HEK293 (cell line): ENCODE data around the gene SBF2.

Experiments
- CTCF ChIA-PET: fragments of 350-600 bp; formaldehyde crosslinking; extraction: SDS; loops from one replicate; lab custom pipeline; 2021; ENCODE audit warnings: antibody characterized with exemption; lab: Yijun Ruan, JAX
- POLR2A ChIA-PET: fragments of 300-600 bp; formaldehyde crosslinking; extraction: SDS; loops from one replicate; lab custom pipeline; 2020; ENCODE audit warnings: antibody characterized with exemption, inconsistent platforms; lab: Yijun Ruan, JAX
- H3K27ac ChIP-seq: fragments of 200-500 bp; sonication (Bioruptor generic); 2 replicates; pipeline ENCODE4 v1.5.1; 2014; ENCODE audit warnings: low read depth, low read length, control low read depth, inconsistent platforms; ENCODE audit errors: extremely low read depth
- H3K36me3 ChIP-seq, 2 experiments: fragments of 200-500 bp in 1 of 2; sonication (Bioruptor generic) in 1 of 2; 1 replicate in 1 of 2; 2 replicates in 1 of 2; pipeline ENCODE4 v1.5.1; 2014 to 2017; ENCODE audit warnings: inconsistent platforms in 2 of 2, low read length in 2 of 2; ENCODE audit not compliant: control insufficient read depth in 2 of 2, insufficient read depth in 1 of 2
- H3K4me1 ChIP-seq: fragments of 200-500 bp; sonication (Bioruptor generic); 2 replicates; pipeline ENCODE4 v1.5.1; 2014; ENCODE audit warnings: mild to moderate bottlenecking, low read length, inconsistent platforms; ENCODE audit not compliant: control insufficient read depth, insufficient read depth
- H3K4me3 ChIP-seq: 2 replicates; pipeline ENCODE4 v1.5.1; 2011; ENCODE audit warnings: low read depth, mild to moderate bottlenecking, control low read depth, low read length, moderate library complexity
- H3K9me3 ChIP-seq: fragments of 200-500 bp; sonication (Bioruptor generic); 2 replicates; pipeline ENCODE4 v1.5.1; 2014; ENCODE audit warnings: low read depth, low read length, inconsistent platforms; ENCODE audit not compliant: control insufficient read depth, insufficient read depth
- FEZF1 ChIP-seq: fragments of 450-650 bp; formaldehyde crosslinking; IDR thresholded peaks from 2 replicates; pipeline ENCODE4 v1.5.1; 2016; ENCODE audit warnings: missing biosample characterization, missing genetic modification characterization
- GLI4 ChIP-seq: fragments of 450-650 bp; formaldehyde crosslinking; IDR thresholded peaks from 2 replicates; pipeline ENCODE4 v1.5.1; 2016; ENCODE audit warnings: missing biosample characterization, missing genetic modification characterization
- GLIS1 ChIP-seq: fragments of 450-650 bp; formaldehyde crosslinking; IDR thresholded peaks from 2 replicates; pipeline ENCODE4 v1.5.1; 2016; ENCODE audit warnings: missing biosample characterization, missing genetic modification characterization
- KLF10 ChIP-seq: fragments of 450-650 bp; IDR thresholded peaks from 2 replicates; pipeline ENCODE4 v1.5.1; 2018; ENCODE audit warnings: missing biosample characterization, mild to moderate bottlenecking, missing genetic modification characterization
- KLF16 ChIP-seq: fragments of 450-650 bp; formaldehyde crosslinking; IDR thresholded peaks from 2 replicates; pipeline ENCODE4 v1.5.1; 2017; ENCODE audit warnings: missing biosample characterization, missing genetic modification characterization
- KLF9 ChIP-seq: fragments of 450-650 bp; formaldehyde crosslinking; IDR thresholded peaks from 2 replicates; pipeline ENCODE4 v1.5.1; 2016; ENCODE audit warnings: missing biosample characterization, missing genetic modification characterization, low read depth
- PRDM1 ChIP-seq: fragments of 450-650 bp; formaldehyde crosslinking; IDR thresholded peaks from 2 replicates; pipeline ENCODE4; 2016; ENCODE audit warnings: missing biosample characterization, missing genetic modification characterization
- ZBTB17 ChIP-seq: fragments of 450-650 bp; formaldehyde crosslinking; IDR thresholded peaks from 2 replicates; pipeline ENCODE4 v1.5.1; 2016; ENCODE audit warnings: missing biosample characterization, missing genetic modification characterization
- ZBTB21 ChIP-seq: fragments of 450-650 bp; formaldehyde crosslinking; IDR thresholded peaks from 2 replicates; pipeline ENCODE4 v1.5.1; 2017; ENCODE audit warnings: missing biosample characterization, missing genetic modification characterization
- ZNF140 ChIP-seq: fragments of 450-650 bp; formaldehyde crosslinking; IDR thresholded peaks from 2 replicates; pipeline ENCODE4 v1.5.1; 2016; ENCODE audit warnings: missing biosample characterization, missing genetic modification characterization
- ZNF169 ChIP-seq: fragments of 450-650 bp; formaldehyde crosslinking; IDR thresholded peaks from 2 replicates; pipeline ENCODE4 v1.5.1; 2016; ENCODE audit warnings: missing biosample characterization, missing genetic modification characterization
- ZNF335 ChIP-seq: fragments of 450-650 bp; formaldehyde crosslinking; conservative IDR thresholded peaks from 2 replicates; pipeline ENCODE4 v1.5.1; 2016; ENCODE audit warnings: missing biosample characterization, missing genetic modification characterization
- ZNF354C ChIP-seq: fragments of 450-650 bp; formaldehyde crosslinking; IDR thresholded peaks from 2 replicates; pipeline ENCODE4 v1.5.1; 2016; ENCODE audit warnings: missing biosample characterization, missing genetic modification characterization, low read depth, borderline replicate concordance
- ZNF48 ChIP-seq: fragments of 450-650 bp; formaldehyde crosslinking; IDR thresholded peaks from 2 replicates; pipeline ENCODE4 v1.5.1; 2016; ENCODE audit warnings: missing biosample characterization, missing genetic modification characterization
- ZNF529 ChIP-seq: fragments of 450-650 bp; formaldehyde crosslinking; IDR thresholded peaks from 2 replicates; pipeline ENCODE4 v1.5.1; 2017; ENCODE audit warnings: missing genetic modification characterization, missing biosample characterization; ENCODE audit not compliant: insufficient replicate concordance
- ZNF544 ChIP-seq: fragments of 450-650 bp; formaldehyde crosslinking; IDR thresholded peaks from 2 replicates; pipeline ENCODE4 v1.5.0; 2017; ENCODE audit warnings: missing biosample characterization, missing genetic modification characterization
- ZNF600 ChIP-seq: fragments of 450-650 bp; formaldehyde crosslinking; IDR thresholded peaks from 2 replicates; pipeline ENCODE4 v1.5.1; 2016; ENCODE audit warnings: missing biosample characterization, missing genetic modification characterization
- ZNF707 ChIP-seq: fragments of 450-650 bp; formaldehyde crosslinking; IDR thresholded peaks from 2 replicates; pipeline ENCODE4 v1.5.1; 2016; ENCODE audit warnings: missing biosample characterization, missing genetic modification characterization
- ZNF776 ChIP-seq: fragments of 450-650 bp; formaldehyde crosslinking; IDR thresholded peaks from 2 replicates; pipeline ENCODE4 v1.5.0; 2017; ENCODE audit warnings: missing biosample characterization, missing genetic modification characterization, borderline replicate concordance
- TF ChIP-seq, protein P1 (sequence below): fragments of 450-650 bp; formaldehyde crosslinking; IDR thresholded peaks from 2 replicates; pipeline ENCODE4 v1.5.1; 2016; ENCODE audit warnings: missing biosample characterization, missing genetic modification characterization
- TF ChIP-seq, protein P2 (sequence below): fragments of 450-650 bp; formaldehyde crosslinking; IDR thresholded peaks from 2 replicates; pipeline ENCODE4 v1.5.0; 2017; ENCODE audit warnings: missing biosample characterization, missing genetic modification characterization, borderline replicate concordance
- TF ChIP-seq, protein P3 (sequence below): fragments of 450-650 bp; formaldehyde crosslinking; IDR thresholded peaks from 2 replicates; pipeline ENCODE4 v1.5.1; 2016; ENCODE audit warnings: missing biosample characterization, missing genetic modification characterization
- TF ChIP-seq, protein P4 (sequence below): fragments of 450-650 bp; formaldehyde crosslinking; IDR thresholded peaks from 2 replicates; pipeline ENCODE4 v1.5.1; 2016; ENCODE audit warnings: missing biosample characterization, missing genetic modification characterization
- TF ChIP-seq, protein P5 (sequence below): fragments of 450-650 bp; formaldehyde crosslinking; IDR thresholded peaks from 2 replicates; pipeline ENCODE4; 2016; ENCODE audit warnings: missing biosample characterization, missing genetic modification characterization
- TF ChIP-seq, protein P6 (sequence below): fragments of 450-650 bp; formaldehyde crosslinking; IDR thresholded peaks from 2 replicates; pipeline ENCODE4 v1.5.1; 2016; ENCODE audit warnings: missing biosample characterization, missing genetic modification characterization

Gene SBF2

DNA sequence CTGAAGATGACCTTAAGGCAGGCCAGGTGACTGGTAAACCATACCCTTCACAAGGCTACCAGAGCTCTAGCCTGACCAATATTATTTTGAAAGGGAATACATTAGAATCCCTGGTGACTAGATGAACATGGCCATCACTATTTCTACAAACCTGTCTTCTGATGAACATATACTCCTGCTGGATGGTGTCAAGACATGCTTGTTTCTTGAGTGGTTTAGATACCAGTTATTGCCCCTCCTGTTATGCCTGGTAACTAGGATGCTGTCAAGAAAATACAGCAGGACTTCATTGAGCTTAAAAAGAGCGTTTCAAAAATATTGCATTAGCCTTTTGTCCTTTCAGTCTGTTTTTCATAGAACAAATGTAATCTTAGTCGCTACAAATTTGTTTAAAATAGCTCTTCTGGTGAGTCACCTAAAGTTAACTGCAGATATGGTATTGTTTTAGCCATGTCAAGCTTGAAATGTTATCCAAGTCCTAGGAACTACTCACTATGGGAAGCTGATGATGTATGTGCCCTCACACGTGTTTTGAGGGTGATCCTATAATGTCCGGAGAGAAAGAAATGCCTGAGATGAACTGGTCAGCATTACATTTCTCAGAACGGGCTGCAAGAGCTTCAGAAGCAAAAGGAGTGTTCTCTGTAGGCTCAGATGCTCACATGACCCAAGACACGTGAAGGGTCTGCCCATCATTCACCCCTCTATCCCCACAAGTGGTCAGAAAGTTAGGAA, 31.4 kb upstream of the SBF2 start:
- ChIA-PET POLR2A (interaction anchor here (1.6 to 1.8 kb wide), 2 partner anchors 21 kb away, joined by 4 to 6 read pairs; partner anchors contain the start of gene ADM), CTCF (interaction anchor here (0.5 to 7.3 kb wide), 9 partner anchors 9 to 571 kb away, joined by 3 to 62 read pairs (median 6); no protein-coding TSS in a partner anchor)
- H3K27ac ChIP-seq, result no peak overlapping the region
- TF ChIP-seq ZNF48 (tag by site-specific recombination), result no peak
- no peak for TF ChIP-seq ZNF600 (tag by site-specific recombination)
- TF ChIP-seq, protein P1, sequence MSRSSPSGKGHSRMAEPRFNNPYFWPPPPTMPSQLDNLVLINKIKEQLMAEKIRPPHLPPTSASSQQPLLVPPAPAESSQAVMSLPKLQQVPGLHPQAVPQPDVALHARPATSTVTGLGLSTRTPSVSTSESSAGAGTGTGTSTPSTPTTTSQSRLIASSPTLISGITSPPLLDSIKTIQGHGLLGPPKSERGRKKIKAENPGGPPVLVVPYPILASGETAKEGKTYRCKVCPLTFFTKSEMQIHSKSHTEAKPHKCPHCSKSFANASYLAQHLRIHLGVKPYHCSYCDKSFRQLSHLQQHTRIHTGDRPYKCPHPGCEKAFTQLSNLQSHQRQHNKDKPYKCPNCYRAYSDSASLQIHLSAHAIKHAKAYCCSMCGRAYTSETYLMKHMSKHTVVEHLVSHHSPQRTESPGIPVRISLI (tag by site-specific recombination), result no peak
- no peak for TF ChIP-seq ZNF354C (tag by site-specific recombination)
- TF ChIP-seq, protein P2, sequence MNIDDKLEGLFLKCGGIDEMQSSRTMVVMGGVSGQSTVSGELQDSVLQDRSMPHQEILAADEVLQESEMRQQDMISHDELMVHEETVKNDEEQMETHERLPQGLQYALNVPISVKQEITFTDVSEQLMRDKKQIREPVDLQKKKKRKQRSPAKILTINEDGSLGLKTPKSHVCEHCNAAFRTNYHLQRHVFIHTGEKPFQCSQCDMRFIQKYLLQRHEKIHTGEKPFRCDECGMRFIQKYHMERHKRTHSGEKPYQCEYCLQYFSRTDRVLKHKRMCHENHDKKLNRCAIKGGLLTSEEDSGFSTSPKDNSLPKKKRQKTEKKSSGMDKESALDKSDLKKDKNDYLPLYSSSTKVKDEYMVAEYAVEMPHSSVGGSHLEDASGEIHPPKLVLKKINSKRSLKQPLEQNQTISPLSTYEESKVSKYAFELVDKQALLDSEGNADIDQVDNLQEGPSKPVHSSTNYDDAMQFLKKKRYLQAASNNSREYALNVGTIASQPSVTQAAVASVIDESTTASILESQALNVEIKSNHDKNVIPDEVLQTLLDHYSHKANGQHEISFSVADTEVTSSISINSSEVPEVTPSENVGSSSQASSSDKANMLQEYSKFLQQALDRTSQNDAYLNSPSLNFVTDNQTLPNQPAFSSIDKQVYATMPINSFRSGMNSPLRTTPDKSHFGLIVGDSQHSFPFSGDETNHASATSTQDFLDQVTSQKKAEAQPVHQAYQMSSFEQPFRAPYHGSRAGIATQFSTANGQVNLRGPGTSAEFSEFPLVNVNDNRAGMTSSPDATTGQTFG (tag by site-specific recombination), result no peak
- no peak for TF ChIP-seq ZNF169 (tag by site-specific recombination)
- TF ChIP-seq KLF9 (tag by site-specific recombination), result no peak
- TF ChIP-seq ZNF776 (tag by site-specific recombination), result no peak
- no peak for TF ChIP-seq KLF16 (tag by site-specific recombination)
- TF ChIP-seq FEZF1, result no peak
- TF ChIP-seq, protein P3, sequence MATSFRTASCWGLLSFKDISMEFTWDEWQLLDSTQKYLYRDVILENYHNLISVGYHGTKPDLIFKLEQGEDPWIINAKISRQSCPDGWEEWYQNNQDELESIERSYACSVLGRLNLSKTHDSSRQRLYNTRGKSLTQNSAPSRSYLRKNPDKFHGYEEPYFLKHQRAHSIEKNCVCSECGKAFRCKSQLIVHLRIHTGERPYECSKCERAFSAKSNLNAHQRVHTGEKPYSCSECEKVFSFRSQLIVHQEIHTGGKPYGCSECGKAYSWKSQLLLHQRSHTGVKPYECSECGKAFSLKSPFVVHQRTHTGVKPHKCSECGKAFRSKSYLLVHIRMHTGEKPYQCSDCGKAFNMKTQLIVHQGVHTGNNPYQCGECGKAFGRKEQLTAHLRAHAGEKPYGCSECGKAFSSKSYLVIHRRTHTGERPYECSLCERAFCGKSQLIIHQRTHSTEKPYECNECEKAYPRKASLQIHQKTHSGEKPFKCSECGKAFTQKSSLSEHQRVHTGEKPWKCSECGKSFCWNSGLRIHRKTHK (tag by site-specific recombination), result no peak
- no peak for TF ChIP-seq GLI4 (tag by site-specific recombination)
- no peak for TF ChIP-seq ZNF335 (tag by site-specific recombination)
- TF ChIP-seq, protein P4, sequence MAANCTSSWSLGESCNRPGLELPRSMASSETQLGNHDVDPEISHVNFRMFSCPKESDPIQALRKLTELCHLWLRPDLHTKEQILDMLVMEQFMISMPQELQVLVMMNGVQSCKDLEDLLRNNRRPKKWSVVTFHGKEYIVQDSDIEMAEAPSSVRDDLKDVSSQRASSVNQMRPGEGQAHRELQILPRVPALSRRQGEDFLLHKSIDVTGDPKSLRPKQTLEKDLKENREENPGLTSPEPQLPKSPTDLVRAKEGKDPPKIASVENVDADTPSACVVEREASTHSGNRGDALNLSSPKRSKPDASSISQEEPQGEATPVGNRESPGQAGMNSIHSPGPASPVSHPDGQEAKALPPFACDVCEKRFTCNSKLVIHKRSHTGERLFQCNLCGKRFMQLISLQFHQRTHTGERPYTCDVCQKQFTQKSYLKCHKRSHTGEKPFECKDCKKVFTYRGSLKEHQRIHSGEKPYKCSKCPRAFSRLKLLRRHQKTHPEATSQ (tag by site-specific recombination), result no peak
- TF ChIP-seq GLIS1 (tag by site-specific recombination), result no peak
- TF ChIP-seq ZNF140, result no peak
- no peak overlapping the region for H3K4me3 ChIP-seq
- no peaks in the 10 kb centered on the region for H3K36me3 ChIP-seq
- no peaks in the 10 kb centered on the region for H3K9me3 ChIP-seq
- H3K4me1 ChIP-seq, result no peaks in the 10 kb centered on the region

DNA sequence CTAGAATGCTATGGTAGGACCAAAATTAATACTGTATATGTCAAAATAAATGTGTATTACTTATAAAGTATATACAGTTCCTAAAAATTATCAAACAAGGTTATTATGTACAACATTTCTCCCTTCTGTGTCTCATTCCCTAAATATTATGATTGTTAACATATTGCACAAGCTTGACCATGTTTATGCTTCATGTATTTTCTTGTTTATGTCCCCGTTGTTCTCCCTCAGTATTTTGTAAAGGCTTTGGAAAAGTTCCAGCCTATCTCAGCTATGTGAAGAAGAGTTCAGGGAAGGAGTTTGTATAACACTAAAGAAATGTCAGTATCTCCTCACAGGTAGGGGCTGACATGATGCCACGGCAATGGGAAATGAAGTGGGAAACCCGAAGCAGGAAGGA, 30.5 kb upstream of the SBF2 start:
- Histone ChIP-seq H3K9me3 (no peaks in the 10 kb centered on the region), H3K4me1 (no peaks in the 10 kb centered on the region), H3K36me3 (no peaks in the 10 kb centered on the region), H3K4me3 (no peak overlapping the region), H3K27ac (no peak overlapping the region)
- POLR2A ChIA-PET, result interaction anchor here (1.6 kb wide), 1 partner anchor 20 kb away, joined by 4 read pairs; the partner anchor contains the start of gene ADM
- CTCF ChIA-PET, result interaction anchor here (0.6 to 7.3 kb wide), 13 partner anchors 10 to 570 kb away, joined by 3 to 62 read pairs (median 5); no protein-coding TSS in a partner anchor
- TF ChIP-seq ZBTB17 (tag by site-specific recombination) (no peak), ZNF544 (tag by site-specific recombination) (no peak), KLF10 (tag by site-specific recombination) (no peak), ZBTB21 (tag by site-specific recombination) (no peak), ZNF707 (tag by site-specific recombination) (no peak), ZNF529 (no peak), ZNF600 (tag by site-specific recombination) (no peak), PRDM1 (tag by site-specific recombination) (no peak)
- TF ChIP-seq, protein P5, sequence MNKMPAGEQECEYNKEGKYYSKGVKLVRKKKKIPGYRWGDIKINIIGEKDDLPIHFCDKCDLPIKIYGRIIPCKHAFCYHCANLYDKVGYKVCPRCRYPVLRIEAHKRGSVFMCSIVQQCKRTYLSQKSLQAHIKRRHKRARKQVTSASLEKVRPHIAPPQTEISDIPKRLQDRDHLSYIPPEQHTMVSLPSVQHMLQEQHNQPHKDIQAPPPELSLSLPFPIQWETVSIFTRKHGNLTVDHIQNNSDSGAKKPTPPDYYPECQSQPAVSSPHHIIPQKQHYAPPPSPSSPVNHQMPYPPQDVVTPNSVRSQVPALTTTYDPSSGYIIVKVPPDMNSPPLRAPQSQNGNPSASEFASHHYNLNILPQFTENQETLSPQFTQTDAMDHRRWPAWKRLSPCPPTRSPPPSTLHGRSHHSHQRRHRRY, result no peak
- TF ChIP-seq, protein P6, sequence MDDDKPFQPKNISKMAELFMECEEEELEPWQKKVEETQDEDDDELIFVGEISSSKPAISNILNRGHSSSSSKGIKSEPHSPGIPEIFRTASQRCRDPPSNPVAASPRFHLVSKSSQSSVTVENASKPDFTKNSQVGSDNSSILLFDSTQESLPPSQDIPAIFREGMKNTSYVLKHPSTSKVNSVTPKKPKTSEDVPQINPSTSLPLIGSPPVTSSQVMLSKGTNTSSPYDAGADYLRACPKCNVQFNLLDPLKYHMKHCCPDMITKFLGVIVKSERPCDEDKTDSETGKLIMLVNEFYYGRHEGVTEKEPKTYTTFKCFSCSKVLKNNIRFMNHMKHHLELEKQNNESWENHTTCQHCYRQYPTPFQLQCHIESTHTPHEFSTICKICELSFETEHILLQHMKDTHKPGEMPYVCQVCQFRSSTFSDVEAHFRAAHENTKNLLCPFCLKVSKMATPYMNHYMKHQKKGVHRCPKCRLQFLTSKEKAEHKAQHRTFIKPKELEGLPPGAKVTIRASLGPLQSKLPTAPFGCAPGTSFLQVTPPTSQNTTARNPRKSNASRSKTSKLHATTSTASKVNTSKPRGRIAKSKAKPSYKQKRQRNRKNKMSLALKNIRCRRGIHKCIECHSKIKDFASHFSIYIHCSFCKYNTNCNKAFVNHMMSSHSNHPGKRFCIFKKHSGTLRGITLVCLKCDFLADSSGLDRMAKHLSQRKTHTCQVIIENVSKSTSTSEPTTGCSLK (tag by site-specific recombination), result no peak
